ENCODE measurements around the gene EFCAB5. TPM values are rescaled to one million over a fixed set of nuclear protein-coding genes. Genes with fewer than 3 reads are reported as not detected.

Gene EFCAB5
- total RNA-seq, 1 donor from 2014 or later = 1.9 TPM

GRCh38 chr17:30148376-30148775, 206.9 kb downstream of the EFCAB5 start:
- intact Hi-C loops (cut with micrococcal nuclease) = no loop called here

- intact Hi-C loops (cut with micrococcal nuclease) = no loop called here
Measured at GRCh38 chr17:30151471-30151870, 210.0 kb downstream of the EFCAB5 start.

GRCh38 chr17:30153463-30153862, 212.0 kb downstream of the EFCAB5 start:
- intact Hi-C loops (cut with micrococcal nuclease) = no loop called here

DNA sequence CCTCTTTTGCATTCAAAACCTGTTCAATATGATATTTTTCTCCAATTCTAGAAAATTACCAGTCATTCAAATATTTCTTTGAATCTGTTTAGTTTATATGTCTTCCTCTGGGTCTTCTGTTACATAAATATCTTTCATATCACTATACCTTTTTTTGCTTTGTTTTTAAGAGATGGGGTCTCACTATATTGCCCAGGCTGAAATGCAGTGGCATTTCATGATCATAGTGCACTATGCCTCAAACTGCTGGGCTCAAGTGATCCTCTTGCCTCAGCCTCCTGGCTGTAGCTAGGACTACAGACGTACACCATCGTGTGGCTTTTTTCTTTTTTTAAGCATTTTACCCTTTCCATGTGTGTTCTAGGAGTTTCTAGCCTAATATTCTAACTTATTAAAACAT, 214.0 kb downstream of the EFCAB5 start:
- intact Hi-C loops (cut with micrococcal nuclease) = no loop called here

Other genes starting within 250 kb of the EFCAB5 start
- 61.3 and 64.1 TPM in 2 replicates for gene SSH2, start 11.4 kb upstream of the EFCAB5 start, total RNA-seq
- 24.9 and 30.6 TPM in 2 replicates for gene NSRP1, start 175.2 kb downstream of the EFCAB5 start, total RNA-seq

All from T-helper 1 cell treated with Interleukin-12 subunit alpha and Interleukin-12 subunit beta and Interleukin-4 antibody, amounts not matched to agents 30 ng/mL and 1 ng/mL, for 36 hours (primary cell).